Fibroblast of the aortic adventitia (primary cell): ENCODE measurements around the gene GLRX2. TPM values are rescaled to one million over a fixed set of nuclear protein-coding genes. Genes with fewer than 3 reads are reported as not detected.

ENCODE experiments used
- DNase-seq: peaks from one replicate; pipeline ENCODE4 v3.0.0-alpha.2; 2010; ENCODE audit warnings: low read depth
- H3K4me3 ChIP-seq: 2 replicates; pipeline ENCODE4 v1.5.1; 2011; ENCODE audit warnings: low read depth, mild to moderate bottlenecking, control low read depth, low read length, moderate library complexity
- CTCF ChIP-seq: IDR thresholded peaks from 2 replicates; pipeline ENCODE4 v1.5.1; 2011; ENCODE audit warnings: mild to moderate bottlenecking, low read length, control low read depth, inconsistent platforms; ENCODE audit not compliant: insufficient read depth
- total RNA-seq: library from RNA; depleted of rRNA; stranded (reverse); fragments of >200 nt; gene quantifications from 2 replicates; pipeline ENCODE4 v1.2.3, GENCODE V29; 2012; ENCODE audit warnings: low replicate concordance

Gene GLRX2
- total RNA-seq, 1 donor: 25.7 TPM

GRCh38 chr1:193103759-193104501 is 1.3 kb downstream of the GLRX2 start:
- no peak for TF ChIP-seq CTCF
- peak overlapping the region; percentile 83 for H3K4me3 ChIP-seq
- peak; percentile 27 for DNase-seq

DNA sequence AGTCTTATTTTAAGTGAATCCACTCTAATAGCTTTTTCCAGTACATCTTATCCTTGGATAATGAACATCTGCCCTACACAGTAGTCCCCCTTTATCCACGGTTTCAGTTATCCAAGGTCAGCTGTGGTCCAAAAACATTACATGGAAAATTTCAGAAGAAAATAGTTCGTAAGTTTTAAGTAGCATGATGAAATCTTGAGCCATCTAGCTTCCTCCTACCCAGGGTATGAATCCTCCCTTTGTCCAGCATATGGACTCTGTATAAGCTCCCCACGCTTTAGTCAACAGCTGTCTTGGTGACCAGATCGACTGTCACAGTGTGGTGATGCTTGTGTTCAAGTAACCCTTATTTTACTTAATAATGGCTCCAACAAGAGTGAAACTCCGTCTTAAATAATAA is 2.6 kb downstream of the GLRX2 start:
- H3K4me3 ChIP-seq: no peak overlapping the region
- TF ChIP-seq CTCF: no peak
- DNase-seq: no peak

DNA sequence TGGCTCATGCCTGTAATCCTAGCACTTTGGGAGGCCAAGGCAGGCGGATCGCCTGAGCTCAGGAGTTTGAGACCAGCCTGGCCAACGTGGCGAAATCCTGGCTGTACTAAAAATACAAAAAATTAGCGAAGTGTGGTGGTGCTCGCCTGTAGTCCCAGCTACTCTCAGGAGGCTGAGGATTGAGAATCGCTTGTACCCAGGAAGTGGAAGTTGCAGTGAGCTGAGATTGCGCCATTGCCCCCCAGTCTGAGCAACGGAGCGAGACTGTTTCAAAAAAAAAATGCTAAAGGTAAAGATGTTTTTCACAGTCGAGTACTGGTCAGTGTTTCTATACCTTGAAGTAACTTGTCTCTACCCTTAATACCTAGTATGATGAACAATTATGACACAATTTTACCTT is 11.1 kb downstream of the GLRX2 start:
- no peak overlapping the region for H3K4me3 ChIP-seq
- no peak for TF ChIP-seq CTCF

GRCh38 chr1:193090865-193091264 is 14.3 kb downstream of the GLRX2 start:
- no peak for DNase-seq
- no peak for TF ChIP-seq CTCF
- no peak overlapping the region for H3K4me3 ChIP-seq

More for the DNA sequence above, 11.1 kb downstream of the GLRX2 start:
- no peak for DNase-seq

GRCh38 chr1:193087893-193088292 is 17.3 kb downstream of the GLRX2 start:
- no peak for TF ChIP-seq CTCF
- DNase-seq: no peak

GRCh38 chr1:193086342-193086741 is 18.9 kb downstream of the GLRX2 start:
- H3K4me3 ChIP-seq: no peak overlapping the region
- no peak for DNase-seq
- TF ChIP-seq CTCF: no peak

More at GRCh38 chr1:193087893-193088292, 17.3 kb downstream of the GLRX2 start:
- no peak overlapping the region for H3K4me3 ChIP-seq

DNA sequence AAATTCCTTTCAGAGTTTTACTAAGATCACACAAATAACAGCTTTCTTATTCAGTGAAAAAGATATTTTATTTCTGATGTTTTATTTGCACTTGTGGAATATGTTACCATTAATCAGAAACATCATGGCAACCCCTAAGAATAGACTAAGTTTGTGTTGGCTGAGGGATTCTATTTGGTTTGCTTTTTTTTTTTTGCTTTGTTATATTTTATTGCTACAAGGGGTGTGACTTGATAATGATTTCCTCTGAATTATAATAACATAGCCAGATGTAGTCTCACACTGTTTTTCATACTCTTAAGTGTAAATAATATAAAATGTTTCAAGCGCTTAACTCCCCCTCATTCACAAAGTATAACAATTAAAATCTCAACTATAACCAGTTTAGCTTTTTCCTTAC is 20.0 kb downstream of the GLRX2 start:
- no peak overlapping the region for H3K4me3 ChIP-seq
- no peak for DNase-seq
- TF ChIP-seq CTCF: no peak
